Measurements from ENCODE around the gene TBC1D22A.
"Not testable (repeated sequence)": the region's sequence is repeated elsewhere in the genome, so short reads cannot be mapped to it uniquely, and the experiment has no call there.

The TBC1D22A gene

DNA sequence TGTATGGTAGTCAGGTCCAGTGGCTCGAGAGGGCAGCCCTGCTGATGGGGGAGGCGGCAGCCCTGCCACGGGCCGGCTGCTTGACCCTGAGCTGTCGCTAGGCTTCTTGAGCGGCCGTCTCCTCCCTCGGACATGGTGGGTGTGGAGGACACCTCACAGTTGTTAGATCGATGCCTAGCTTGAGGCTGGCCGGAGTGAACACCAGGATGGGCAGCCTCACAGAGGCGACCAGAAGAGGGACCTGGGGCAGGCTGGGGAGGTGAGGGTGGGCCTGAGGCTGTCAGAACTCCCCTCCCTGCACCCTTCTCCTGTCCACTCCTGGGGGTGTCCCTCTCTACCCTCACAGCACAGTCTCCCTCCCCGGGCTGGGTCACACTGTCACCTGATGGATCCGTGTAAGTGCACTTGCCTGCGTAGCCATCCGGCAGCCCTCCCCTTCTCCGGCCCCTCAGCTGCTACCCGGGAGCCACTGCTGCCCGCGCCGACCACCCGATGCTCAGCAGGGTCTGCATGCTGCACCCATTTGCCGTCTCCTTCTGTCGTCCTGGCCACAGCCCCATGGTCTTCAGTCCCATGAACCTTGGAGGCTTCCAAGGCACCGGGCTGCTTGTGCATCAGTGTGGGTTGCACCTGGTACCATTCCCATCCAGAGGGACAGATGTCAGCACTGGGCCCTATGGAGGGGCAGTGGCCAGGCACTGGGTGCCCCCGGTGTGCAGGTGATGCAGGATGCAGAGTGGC lies 394.1 kb downstream of the TBC1D22A start:
- DNase-seq (ENCODE audit: low read depth) = no peak

DNA sequence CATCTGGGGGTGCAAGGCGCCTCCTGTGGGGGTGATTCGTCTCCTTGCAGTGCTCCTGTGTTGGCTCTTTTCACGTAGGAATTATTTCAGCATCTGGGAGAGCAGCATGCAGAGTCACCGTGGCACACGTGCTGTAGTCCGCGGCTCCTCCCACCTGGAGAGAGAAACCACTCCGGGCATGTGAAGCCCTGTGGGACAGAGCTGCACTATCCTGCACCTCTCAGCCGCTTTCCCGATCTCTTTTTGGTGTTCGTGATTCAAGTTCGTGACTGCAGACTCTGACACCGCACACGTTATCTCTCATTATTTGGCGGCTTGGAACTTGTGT lies 394.6 kb downstream of the TBC1D22A start:
- no peak for DNase-seq (ENCODE audit: low read depth)

DNA sequence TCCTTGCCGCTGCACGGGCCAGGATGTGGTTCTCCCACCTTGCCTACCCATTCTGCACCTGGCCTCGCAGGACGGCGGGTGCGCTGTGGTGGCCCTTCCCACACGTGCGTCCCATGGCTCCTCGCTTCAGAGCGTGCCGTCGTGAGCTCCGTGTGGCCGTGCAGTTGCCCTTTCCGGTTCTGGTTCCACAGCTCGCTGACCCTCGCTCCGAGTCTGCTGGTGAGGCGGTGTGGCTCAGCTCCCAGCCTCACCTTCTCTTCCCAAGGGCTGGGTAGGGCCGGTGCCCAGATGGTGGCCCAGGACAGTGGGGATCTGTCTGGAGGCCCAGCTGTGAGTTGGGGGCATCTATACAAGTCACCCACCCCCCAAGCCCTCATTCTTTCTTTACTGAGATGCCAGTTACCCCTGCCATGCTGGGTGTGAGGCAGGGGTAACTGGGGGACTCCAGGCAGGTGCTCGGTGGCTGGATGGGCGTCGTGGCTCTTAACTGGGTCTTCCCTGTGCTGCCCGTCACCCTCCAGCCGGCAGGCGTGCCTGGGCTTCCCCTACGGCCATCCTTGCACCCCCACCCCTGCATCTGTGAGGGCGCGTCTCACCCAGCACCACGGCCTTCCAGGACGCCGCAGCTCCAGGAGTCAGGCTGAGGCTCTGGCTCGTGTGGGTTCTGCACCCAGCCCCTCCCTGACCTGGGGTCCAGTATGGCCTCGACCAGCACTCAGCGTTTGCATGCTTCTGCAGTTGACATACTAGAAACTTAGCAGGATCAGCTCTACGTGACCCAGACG lies 395.2 kb downstream of the TBC1D22A start:
- DNase-seq (ENCODE audit: low read depth) = no peak

DNA sequence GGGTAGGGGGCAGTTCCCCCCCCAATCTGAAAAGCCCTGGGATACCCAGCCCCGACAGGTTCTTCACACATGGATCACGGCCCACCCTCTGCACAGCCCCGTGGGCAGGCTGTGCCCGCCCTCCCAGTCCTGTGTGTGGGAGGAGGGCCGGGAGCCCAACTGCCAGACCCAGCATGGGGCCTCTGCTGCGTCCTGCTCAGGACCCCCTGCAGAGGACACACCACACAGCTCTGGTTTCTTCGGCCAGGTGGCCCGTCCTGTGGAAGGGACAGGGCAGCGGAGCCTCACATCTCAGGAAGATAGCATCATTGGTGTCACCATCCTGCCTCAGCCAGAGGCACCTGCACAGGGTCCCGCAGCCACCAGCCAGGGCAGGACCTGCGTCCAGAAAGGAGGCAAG lies 396.0 kb downstream of the TBC1D22A start:
- no peak for DNase-seq (ENCODE audit: low read depth)

DNA sequence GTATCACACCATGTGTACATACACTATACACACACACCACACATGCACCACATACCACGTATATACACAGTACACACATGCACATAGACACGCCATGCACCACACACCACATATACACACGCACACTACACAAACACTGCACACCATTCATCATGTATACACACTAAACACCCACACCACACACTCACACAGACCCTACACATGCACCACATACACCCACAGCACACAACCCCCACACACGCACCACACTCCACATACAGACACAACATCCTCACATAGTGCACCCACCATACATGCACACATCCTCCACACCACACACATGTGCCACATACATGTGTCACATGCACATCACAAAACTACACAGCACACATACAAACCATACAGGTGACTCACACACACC lies 397.1 kb downstream of the TBC1D22A start:
- DNase-seq (ENCODE audit: low read depth) = no peak

DNA sequence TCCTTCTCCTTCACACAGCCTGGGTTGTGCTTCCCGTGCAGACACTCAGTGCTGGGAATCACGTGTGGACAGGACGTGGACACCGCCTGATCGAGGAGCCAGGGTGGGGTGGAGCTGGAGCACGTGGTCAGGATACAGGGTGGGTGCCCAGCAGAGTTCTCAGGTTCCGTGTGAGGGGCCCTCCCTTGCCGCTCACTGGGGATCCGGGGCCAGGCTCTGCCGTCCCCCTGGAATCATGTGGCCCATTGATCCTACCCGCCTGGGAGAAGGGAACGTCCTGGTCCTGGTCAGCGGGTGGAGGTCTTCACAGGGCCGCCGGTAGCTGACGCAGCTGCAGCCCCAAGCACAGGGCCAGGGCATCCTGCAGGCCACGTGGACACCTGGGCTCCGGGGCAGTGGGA lies 397.7 kb downstream of the TBC1D22A start:
- no peak for DNase-seq (ENCODE audit: low read depth)

DNA sequence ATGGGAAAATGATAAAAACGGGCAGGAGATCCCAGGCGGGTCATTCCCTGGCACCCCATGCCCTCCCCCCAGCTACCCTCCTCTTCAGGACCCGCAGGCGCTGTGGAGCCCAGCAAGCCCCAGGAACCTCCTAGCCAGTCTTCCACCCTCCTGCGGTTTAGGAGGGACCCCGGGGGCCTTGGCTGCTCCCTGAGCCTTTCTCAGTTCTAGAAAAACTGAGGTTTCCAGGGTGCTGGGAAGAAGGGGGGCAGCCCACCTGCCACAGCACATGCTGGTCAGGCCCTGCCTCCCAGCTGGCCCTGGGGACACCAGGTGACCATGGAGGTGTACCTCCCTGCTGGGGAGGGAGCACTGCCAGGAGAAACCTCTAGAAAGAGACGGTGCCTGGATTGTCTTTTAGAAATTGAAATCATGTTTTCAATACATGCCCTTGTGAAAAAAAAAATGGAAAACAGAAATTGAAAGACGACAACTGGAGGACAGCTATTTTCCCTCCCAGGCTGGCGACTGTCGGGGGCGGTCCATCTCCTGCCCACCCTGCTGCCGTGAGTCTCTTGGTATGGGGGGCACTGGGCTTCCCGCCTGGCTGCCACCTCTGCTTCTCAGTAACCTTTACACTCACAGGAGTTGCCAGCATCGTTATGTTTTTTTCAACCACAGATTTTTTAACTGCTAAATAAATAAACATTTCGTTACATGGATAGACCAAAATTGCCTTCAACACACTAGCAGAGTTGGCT lies 398.5 kb downstream of the TBC1D22A start:
- DNase-seq (ENCODE audit: low read depth) = no peak

DNA sequence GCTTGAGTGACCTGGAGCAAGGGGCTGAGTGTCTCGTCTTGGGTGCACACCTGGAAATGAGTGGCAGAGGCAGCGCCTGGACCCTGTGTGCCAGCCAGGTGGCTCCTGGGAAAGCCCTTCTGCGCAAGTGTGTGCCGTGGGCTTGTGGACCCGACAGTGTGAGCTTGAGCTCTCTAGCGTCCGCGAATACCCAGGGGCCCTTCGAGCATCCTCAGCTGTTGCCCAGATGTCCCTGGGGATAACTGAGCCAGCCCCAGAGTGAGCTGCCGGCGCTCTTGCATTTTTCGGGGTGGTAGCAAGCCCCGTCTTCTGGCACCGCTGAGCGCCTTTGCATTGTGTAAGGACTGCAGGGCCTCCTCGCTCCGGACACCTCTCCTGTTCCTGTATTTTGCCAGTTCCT lies 399.2 kb downstream of the TBC1D22A start:
- DNase-seq (ENCODE audit: low read depth) = no peak

DNA sequence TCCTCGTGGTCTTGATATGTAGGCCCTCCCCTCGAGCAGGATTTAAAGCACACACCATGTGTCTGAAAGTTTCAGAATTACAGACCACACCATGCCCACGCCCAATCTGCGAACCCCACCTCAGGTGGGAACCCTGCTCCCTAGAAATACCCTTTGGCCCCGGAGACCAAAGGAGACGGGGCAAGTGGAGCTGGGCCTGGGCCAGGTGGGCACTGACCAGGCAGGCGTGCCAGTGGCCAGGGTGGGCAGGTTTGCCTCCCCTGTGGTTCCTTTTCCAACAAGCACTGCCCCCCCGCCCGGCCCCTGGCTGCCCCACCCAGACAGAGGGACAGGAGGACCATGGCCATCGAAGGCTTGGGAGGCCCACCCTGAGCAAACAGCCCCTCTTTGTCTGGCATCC lies 400.4 kb downstream of the TBC1D22A start:
- DNase-seq (ENCODE audit: low read depth) = no peak

DNA sequence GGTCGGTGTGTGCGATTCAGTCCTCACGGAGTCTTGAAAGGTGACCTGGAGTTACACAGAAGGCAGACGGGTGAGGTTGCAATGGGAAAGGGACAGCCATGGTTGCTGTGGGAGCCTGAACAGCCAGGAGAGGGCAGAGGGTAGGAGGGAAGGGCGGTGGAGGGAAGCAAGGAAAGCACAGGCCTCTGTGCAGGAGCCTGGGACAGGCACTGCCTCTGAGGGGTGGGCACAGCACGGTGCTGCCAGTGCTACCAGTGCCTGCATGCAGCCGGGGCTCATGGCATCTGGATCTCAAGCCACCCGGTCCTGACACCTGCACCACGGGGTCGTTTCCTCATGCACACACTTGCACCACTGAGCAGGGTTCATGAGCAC lies 401.0 kb downstream of the TBC1D22A start:
- DNase-seq (ENCODE audit: low read depth) = no peak

DNA sequence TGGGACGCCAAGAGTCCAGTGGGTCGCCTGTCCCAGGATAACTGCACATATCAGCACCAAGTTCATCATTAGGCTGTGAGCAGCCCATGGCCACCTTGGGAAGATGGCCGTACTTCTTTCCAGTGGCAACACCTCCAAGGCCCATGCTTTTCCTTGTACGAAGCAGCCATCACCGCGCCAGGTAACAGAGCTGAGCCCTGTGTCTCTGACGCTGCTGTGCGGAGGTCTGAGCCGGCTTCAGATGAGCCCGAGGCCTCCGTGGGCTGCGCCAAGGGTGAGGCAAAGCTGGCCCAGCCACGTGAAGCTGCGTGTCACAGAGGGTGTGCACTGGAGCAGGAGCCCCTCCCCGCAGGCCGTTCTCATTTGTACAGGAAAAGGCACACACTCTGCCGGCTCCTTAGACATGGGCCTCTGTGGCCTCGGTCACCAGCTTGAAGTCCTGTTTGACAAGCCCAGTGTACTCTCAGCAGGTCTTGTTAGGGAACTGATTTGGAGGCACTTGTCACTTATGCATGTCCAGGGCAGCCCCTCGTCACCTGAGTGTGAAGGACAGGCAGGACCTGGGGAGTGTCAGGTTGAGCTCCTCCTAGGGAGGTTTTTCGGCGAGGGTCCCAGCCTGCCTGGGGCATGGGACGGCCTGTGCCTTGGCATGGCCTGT lies 401.5 kb downstream of the TBC1D22A start:
- DNase-seq (ENCODE audit: low read depth) = no peak

DNA sequence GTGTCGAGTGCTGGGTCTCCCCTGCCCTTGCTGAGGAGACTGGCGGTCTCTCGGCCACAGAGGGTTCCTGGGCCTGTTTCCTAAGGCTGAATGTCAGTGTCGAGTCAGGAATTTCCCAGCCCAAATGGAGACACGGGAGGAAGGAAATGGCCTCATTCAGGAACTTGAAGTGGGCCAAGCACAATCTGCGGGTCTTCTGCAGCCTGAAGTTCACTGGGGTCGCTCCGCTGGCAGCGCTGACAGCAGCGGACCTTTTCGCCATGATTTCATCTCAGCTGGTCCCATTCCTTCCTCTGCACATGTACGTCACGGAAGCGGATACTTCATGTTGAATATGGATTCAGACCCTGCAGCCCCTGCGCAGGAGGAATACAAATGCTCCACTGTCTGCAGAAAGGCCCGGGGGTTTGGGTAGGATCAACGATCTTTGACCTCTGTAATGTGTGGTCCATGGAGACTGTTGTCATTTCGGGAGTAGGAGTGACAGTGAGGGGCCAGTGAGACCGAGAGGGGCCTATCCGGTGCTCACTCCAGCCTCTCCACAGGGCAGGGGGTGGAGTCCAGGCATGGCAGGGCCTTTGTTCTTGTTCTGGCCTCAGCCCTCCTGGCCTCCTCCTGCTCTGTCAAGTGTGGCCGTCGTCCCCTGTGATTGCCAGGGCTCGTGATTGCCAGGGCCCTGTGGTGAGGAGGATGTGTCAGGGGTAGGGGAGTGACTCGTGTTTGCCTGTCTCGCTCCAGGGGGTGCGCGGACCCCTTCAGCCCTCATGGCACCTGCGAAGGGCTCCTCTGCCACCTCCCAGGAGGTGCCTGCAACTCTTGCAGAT lies 402.3 kb downstream of the TBC1D22A start:
- no peak for DNase-seq (ENCODE audit: low read depth)

DNA sequence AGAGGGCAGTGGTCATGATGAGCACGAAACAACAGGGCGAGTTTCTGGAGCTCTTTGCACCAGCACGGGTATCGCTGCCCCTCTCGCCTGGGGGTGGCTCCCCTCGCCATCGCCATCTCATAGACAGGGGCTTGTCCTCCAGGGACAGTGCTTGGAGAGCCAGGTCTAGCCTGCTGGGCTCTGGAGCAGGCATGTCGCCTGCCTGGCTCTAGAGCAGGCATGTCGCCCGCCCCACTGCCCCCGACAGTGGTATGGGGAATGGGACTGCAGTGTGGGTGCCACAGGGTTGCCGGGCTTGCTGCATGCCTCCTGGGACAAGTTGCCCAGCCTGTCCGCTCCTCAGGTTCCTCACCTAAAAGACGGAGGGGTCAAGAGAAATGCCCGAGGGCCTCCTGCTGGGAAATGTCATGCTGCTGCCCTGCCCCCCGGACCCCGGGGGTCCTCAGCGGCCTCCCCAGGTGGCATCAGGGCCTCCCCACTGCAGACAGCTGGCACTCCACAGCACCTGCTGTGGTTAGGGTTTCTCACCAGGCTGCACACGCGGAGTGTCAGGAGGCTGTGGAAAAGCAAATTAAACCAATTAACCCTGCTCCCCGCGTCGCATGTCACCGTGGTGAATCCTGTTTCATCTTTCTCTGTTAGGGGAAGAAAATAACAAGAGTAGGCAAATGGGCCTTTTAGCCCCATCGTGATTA lies 403.0 kb downstream of the TBC1D22A start:
- DNase-seq (ENCODE audit: low read depth) = no peak

DNA sequence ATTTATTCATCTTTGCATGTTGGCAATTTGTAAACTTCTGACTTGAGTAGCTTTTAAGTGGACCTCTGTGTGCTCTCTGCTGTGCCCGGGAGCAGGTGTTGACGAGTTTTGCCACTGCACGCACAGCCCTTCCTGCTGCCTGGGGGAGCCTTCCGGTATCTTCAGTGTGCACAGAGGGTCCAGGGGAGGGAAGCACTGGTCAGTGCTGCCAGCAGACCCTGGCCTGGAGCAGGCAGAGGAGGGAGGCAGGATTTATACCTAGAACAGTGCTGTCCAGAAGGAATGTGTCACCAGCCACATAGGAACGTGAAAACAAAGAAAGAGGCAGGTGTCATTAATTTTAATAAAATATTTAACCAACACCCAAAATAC lies 403.6 kb downstream of the TBC1D22A start:
- DNase-seq (ENCODE audit: low read depth) = no peak

DNA sequence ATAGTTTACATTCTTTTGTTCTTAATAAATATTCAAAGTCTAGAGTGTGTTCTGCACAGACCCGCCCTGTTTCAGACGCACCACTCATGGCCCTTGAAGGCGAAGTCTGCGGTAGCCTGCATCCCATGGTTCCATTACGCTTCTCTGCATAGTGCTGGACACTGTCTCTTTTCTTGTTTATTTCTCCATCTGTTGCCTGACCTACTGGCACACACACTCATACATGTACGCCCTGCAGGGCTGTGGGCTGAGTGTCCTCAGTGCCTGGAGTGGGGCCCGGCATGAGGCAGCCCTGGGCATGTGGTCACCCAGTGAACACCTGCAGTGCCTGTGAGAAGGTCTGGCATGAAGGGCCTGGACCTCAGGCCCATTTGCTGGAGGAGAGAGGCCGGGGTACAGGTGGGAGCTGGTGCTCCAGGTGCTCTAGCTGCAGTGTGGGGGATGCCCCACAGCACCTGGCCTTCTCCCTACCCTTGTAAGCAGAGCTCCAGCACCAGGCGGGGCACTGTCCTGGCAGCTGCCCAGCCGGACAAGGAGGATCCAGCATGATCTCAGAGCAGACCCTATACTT lies 404.1 kb downstream of the TBC1D22A start:
- DNase-seq (ENCODE audit: low read depth) = no peak

DNA sequence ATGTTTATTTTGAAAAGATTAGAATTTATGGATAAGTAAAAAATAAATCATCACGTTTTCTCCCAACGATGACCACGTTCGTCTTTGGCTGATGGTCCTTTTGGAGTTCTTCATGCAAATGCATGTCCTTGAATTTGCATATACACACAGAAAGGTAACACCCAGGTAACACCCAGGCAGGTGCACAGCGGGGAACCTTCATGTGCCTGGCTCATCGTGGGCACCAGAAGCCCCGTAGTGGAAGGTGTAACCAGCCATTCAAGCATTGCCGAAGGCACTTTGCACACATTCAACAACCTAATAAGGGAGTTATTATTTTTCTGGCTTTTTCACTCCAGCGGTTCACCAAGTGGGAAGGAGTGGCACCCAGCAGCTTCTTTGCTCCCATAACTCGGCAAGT lies 404.6 kb downstream of the TBC1D22A start:
- no peak for DNase-seq (ENCODE audit: low read depth)

DNA sequence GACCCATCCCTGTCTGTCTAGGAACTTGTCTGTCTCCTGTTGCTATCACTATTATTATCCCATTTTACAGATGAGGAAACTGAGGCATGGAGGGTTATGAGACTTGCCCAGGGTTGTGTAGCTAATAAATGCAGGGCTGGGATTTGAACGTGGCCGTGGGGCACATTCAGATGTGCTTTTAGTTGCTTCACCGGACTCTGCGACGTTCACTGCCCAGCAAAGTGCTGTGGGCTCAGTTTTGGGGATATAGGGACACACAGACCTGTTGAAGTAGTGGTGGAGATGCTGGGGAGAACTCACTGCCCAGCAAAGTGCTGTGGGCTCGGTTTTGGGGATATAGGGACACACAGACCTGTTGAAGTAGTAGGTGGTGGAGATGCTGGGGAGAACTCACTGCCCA lies 405.5 kb downstream of the TBC1D22A start:
- DNase-seq (ENCODE audit: low read depth) = not testable (repeated sequence)

DNA sequence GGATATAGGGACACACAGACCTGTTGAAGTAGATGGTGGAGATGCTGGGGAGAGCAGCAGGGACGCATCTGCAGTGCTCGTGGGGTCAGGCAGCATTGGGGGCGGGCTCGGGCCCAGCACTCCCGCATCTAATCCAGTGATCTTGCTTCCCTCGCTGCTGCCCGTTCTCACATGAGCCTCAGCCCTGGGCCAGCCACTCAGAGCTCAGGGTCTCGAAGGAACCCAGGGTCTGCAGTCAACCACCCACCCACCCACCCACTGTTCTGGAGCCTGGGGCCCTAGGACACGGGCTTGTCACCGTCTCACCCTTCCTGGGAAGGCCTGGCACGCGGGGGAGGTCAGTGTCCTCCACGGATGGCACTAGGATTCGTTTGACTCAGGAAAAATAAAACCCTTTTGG lies 406.0 kb downstream of the TBC1D22A start:
- no peak for DNase-seq (ENCODE audit: low read depth)

DNA sequence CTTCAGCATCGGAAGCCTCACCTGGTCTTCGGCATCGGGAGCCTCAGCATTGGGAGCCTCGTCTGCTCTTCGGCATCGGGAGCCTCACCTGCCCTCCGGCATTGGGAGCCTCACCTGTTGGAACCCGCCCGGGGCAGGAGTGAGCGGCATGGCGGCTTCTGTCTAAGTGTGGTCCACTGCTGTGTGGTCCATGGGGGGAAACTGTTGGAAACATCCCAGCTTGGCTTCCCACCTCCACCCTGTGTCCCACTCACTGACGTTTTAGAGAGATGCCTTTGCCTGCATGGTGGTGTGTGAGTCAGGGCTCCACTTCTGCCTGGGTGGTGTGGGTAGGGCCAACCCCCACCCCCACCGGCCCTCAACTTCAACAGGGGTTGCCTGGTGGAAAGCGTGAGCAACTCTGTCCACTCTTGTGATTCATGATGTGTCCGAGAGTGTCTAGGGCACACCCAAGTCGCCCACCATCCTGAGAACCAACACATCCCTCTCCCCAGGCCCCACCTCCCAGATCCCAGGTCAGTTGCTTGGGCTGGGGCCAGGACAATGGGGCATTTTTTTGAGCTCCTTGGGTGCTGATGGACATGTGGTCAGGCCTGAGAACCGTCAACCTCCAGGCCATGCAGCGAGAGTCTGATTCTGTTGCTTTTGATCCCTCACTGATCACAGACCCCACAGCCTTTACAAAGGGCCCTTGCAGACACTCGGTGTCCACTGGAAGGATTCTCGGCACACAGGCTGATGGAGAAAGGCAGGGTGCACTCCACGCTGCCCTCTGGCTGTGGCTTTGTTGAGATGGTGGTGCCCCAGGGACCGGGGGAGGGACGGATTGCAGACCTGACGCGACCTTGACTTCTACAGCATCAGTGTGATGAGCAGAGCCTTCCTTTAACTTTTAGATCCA lies 406.7 kb downstream of the TBC1D22A start:
- DNase-seq (ENCODE audit: low read depth) = no peak

DNA sequence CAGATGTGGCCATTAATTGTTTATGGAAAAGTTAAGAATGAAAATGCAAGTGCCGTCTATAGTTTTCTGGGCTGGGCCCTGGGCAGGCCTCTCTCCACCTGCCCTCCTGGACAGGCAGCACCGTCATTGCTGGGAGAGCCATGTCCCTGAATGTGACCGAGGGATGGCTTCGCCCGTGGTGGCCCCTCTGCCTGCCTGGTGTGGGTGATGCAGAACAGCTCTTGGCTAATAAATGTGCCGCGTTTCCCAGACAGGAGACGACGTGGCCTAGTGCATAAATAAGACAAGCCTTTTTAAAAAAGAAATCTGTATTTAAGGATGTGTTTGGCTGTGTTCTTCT lies 407.3 kb downstream of the TBC1D22A start:
- no peak for DNase-seq (ENCODE audit: low read depth)

Measured in stimulated activated CD8-positive, alpha-beta memory T cell treated with anti-CD3 and anti-CD28 coated beads, Interleukin-12 subunit alpha, Interleukin-12 subunit beta, amount 100 ng/mL, for 4 hours (primary cell).